NCI-H1105 treated with DMSO at 0.1 percent for 48 hours (cell line): ENCODE measurements around the gene FAM167B.

Source experiments
- DNase-seq: peaks from one replicate; lab custom pipeline; 2025; lab: John Stamatoyannopoulos, UW

The FAM167B gene

DNA sequence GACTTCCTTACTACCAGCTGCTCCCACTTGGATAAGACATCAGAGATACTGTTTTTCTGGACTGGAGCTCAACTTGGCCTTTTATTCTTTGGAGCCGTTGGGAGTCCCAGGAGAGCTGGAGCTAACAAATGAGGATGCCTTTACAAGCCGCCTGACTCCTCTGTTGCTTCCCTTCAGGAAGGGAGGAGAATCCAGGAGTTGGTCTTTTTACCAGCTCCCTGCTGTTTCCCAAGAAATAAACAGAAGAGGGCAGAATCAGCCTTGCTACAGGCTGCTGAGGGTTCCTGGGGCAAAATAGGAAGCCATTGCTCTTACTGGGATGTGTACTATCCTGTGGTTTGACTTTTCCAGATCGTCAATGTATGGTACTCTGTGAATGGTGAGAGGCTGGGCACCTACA is 23.3 kb upstream of the FAM167B start:
- no peak for DNase-seq

DNA sequence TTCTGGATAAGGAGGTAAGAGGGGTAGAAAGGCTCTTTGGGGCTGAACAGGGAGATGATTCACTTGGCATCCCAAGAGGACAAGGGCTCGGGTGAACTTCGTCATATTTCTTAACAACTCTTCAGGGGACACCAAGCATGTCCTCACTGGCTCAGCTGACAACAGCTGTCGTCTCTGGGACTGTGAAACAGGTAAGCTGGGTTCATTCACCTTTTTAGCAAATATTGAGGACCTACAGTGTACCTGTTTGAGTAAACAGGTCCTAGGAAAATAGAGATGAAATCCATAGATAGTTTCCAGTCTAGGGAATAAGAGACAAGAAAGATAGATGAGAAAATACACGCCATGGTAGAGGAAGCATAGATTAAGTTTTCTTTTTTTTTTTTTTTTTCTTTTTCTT is 22.7 kb upstream of the FAM167B start:
- DNase-seq, result no peak

DNA sequence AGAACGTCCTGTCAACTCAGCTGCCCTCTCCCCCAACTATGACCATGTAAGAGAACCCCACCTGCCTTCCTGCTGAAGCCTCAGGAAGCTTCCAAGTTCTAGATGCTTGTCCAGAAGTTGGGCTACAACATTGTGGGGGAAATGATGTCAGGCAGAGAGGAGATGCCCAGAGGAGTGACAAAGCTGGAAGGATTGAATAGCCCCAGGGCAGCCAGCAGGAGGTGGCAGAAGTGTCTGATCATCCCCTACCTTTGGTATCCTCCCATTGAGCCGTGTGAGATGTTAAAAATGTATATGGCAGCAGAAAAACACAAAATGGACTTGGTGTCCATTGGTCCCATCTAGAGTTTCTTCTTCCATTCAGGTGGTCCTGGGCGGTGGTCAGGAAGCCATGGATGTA is 18.3 kb upstream of the FAM167B start:
- DNase-seq, result no peak

DNA sequence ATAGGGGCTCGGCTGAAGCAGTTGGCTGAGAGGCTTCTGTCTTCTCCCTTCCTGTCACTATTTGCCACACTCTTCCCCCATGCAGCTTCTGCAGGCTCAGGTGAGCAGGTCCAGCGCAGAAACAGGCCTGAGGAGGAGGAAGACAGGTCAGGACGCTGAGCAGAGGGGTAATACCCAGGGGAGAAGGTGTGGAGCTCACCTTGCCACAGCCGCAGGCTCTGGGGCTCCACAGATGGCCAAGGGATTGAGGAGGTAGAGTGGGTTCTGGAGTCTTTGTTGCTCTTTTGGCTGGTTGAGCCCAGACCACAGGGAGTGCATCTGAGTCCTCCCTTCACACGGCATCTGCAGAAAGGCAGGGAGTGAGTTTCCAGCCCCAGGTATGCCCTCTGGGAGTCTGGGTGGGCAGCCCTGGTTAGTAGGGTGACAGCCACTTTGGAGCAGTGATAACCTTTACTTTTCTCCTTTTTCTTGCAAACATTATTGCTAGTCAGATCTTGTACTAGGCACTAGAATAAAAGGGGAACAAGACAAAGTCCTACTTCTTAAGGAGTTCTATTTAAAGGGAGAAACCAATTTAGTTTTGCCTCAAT is 15.1 kb upstream of the FAM167B start:
- no peak for DNase-seq

DNA sequence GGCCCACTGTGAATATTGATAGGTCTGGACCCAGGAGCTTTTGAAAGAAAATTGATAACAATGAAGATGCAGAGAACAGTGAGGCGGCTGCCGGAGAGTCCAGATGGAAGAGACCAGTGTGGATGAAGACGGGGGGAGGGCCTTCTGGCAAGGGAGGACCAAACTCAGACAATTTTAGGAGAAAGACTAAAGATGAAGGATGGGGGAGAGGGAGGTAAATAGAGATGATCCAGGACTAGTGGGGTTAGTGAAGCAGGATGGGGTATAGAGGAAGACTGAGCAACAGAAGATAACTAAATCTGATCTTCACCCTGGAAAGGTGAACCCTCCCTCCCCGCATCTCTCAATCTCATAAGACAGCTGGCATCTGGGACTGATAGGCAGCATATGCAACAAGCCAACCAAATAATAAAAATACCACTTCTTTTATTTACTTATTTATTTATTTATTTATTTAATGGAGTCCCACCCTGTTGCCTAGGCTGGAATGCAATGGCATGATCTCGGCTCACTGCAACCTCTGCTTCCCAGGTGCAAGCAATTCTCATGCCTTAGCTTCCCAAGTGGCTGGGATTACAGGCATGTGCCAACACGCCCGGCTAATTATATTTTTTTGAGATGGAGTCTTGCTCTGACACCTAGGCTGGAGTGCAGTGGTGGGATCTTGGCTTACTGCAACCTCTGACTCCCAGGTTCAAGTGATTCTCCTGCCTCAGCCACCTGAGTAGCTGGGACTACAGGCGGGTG is 14.3 kb upstream of the FAM167B start:
- DNase-seq, result peak; percentile 49

DNA sequence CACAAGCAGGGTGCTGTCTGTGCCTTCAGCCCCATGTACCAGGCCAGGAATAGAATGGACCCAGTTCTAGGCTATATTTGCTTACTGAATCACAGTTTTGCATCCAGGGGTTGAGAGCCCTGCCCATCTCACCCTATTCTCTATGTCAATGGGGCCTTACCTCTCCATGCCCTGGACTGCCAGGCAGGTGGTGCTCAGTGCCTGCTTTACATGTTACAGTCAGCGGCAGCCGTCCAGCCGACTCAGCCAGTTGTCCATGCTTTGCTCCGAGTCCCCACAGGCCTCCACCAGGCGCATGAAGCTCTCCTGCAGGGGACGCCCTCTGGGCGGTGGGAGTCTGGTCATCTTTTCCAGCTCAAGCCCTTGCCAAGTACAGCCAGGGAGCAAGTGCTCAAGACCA is 12.2 kb upstream of the FAM167B start:
- no peak for DNase-seq

DNA sequence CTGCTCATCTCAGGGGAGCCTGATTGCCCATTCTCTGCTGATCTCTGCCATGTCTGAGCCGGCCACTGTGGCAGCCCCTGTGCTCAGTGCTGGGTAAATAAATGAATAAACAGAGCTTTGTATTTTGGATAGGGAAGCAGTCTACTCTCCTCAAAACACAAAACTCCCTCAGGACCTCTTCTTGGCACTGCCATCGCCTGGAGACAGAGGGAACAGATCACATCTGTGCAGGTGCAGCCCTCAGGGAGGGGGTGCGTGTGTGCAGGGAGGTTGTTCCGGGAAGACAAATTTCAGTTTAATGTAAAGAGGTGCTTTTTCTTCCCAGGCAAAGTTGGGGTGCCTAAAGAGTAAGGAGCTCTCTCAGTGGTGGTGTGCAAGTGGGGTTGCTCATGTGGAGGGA is 7.7 kb upstream of the FAM167B start:
- DNase-seq, result peak; percentile 63

DNA sequence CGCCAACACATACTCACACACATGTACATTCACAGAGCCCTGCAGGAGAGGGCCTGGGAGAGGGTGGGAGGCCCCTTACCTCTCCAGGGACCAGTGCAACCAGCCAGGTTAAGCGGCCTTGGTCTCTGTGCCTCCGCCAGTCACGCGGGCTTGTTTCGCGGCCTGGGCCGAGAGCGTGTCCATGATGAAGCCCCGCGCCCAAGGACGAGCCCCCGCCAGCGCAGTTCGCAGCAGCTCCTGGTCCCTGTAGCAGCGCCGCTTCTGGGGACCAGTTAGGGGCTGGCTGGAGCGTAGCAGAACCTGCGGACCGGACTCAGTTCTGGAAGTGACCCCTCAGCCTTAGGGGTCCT is 7.3 kb upstream of the FAM167B start:
- peak; percentile 64 for DNase-seq

- DNase-seq, result peak; percentile 92
Observed at GRCh38 chr1:32240140-32240951, 6.7 kb upstream of the FAM167B start.

- peak; percentile 77 for DNase-seq
Observed at GRCh38 chr1:32241001-32241763, 5.8 kb upstream of the FAM167B start.

DNA sequence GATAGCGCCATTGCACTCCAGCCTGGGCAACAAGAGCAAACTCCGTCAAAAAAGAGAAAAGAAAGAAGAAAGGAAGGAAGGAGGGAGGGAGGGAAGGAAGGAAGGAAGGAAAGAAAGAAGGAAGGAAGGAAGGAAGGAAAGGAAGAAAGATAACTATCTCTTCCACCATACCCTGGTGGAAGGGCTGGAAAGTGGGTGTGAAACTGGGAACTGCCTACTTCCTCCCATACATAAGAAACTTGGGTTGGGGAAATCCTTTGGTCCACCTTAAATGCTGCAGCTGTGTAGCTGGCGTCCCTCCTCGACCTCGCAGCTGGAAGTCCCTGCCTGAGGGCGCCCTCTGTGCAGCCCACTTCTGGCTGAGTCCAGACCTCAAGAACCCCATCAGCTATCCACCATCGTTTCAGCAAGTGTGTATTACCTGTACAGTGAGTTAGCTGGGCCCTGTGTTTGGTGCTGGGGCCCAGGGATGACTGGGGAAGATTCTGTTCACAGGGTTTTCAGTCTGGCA is 4.6 kb upstream of the FAM167B start:
- no peak for DNase-seq

DNA sequence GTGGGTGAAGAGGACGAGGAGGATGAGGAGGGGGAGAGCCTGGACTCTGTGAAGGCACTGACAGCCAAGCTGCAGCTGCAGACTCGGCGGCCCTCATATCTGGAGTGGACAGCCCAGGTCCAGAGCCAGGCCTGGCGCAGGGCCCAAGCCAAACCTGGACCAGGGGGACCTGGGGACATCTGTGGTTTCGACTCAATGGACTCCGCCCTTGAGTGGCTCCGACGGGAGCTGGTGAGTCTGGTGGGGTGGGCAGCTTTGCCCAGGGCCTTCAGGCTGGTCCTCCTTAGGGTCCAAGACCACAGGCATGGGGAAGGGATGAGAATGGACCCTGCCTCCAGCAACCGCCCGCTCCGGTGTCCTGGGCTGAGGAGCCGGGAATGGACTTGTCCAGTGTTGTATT is 430 bp downstream of the FAM167B start:
- no peak for DNase-seq

GRCh38 chr1:32247983-32248889 is 1.2 kb downstream of the FAM167B start:
- peak; percentile 78 for DNase-seq

DNA sequence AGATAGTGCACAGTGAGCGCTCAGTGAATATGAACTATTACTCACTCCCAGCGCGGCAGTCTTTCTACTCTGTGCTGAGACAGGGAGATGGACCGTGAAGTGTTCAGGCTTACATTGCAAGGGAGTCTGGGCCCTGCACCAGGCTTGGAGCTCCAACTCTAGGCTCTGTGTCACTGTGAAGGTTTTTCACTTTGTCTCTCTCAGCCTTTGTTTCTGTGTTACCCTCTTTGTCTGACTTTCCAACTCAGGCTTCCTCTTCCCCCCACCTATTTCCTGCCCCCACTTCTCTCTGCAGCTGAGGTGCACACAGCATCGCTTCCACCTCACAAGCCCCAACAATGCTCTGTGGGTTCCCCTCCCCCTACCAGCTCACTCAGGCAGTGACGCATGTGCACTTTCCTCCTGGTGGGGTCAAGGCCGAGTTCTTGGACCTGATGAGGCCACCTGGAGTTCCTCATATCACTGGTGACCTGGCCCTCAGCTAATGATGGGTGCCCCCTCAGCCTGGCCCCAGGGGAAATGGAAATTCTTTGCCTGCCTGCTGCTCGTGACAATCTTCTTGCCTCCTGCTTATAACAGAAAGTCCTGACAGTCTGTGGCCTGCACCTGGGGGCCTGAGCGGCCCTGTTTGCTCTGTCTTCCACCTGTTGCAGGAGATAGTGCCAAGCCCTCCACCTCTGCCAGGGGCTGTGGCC is 3.0 kb downstream of the FAM167B start:
- no peak for DNase-seq

- no peak for DNase-seq
Observed at GRCh38 chr1:32250893-32251716, 4.1 kb downstream of the FAM167B start, which contains the start of gene LCK. LCK (plus strand) TSS chr1:32251265; CDS start chr1:32274330, 23,065 bp downstream.

DNA sequence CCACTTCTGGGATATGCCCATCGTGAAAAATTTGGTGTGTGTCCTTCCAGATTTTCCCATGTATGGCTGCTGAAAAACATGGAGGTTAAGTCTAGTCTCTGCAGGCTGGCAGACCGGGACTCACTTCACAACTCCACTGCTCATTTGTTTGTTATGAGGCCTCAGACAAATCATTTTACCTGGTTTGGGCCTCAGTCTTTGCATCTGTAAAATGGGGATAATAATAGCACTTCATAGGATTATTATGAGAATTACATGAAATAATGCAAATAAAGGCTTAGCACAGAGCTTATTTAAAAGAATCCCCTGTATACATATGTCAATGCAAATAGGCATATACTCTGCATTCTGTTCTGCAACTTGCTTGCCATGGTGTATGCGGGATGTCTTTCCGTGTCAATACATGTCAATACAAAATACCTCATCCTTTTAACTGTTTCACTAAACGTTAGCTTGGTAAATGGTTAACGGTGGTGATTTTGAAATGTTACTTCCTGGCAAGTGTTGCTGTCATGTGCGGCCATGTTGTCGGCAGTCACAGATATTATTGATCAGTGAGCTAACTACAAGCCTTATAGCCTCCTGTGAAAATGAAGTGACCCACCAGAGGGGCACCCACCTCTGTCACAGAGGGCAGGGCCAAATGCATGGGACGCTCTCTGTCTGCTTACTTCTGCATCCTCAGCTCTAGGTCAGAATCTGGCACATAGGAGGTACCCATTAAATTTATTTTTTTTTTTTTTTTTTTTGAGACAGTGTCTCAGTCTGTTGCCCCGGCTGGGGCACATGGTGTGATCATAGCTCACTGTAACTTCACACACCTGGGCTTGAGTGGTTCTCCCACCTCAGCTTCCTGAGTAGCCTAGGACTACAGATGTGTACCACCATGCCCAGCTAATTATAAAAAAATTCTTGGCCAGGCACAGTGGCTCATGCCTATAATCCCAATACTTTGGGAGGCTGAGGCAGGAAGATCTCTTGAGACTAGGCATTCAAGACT is 8.3 kb downstream of the FAM167B start:
- DNase-seq, result no peak

- no peak for DNase-seq
Observed at GRCh38 chr1:32256473-32257226, 9.6 kb downstream of the FAM167B start.

- DNase-seq, result no peak
Observed at GRCh38 chr1:32257227-32257508, 10.1 kb downstream of the FAM167B start.
